ENCODE data around the gene OR4M1. TPM values are rescaled to one million over a fixed set of nuclear protein-coding genes. Genes with fewer than 3 reads are reported as not detected.
"Not testable (repeated sequence)": the region's sequence is repeated elsewhere in the genome, so short reads cannot be mapped to it uniquely, and the experiment has no call there.

Gene OR4M1
- total and polyA plus RNA-seq, 2 donors, result not detected

DNA sequence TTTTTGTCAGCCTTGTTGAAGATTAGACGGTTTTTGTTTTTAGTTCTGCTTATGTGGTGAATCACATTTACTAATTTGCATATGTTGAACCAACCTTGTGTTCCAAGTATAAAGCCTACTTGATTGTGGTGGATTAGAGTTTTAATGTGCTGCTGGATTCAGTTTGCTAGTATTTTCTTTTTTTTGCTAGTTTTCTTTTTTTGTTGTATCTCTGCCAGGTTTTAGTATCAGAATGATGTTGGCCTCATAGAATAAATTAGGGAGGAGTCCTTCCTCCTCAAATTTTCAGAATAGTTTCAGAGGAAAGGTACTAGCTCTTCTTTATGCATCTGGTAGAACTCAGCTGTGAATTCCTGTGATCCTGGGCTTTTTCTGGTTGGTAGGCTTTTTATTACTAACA is 30.2 kb downstream of the OR4M1 start, which contains the start of gene OR4N2:
OR4N2 (plus strand) TSS at position 301 of the 400 bp plus-strand sequence. CDS start 23,679 bp downstream, outside the sequence.
- peaks cover 0 to 15% of the 10 kb centered on the region in 2 donors for H3K9me3 ChIP-seq (ENCODE audit: control insufficient read depth in 2 of 2, insufficient read depth in 1 of 2, low read length in 1 of 2)
- 90% methylated on average over 1 of the region's 1 CpG for WGBS
- not testable (repeated sequence) for H3K36me3 ChIP-seq (ENCODE audit: control insufficient read depth in 2 of 2, insufficient read depth in 2 of 2, low read length in 1 of 2); H3K4me1 ChIP-seq (ENCODE audit: control insufficient read depth in 2 of 2, insufficient read depth in 2 of 2, low read length in 2 of 2); H3K27ac ChIP-seq (ENCODE audit: low read depth in 1 of 2, low read length in 1 of 2); H3K27me3 ChIP-seq (ENCODE audit: control insufficient read depth in 2 of 2, insufficient read depth in 1 of 2, low read length in 1 of 2); H3K4me3 ChIP-seq (ENCODE audit: low read length in 2 of 2); DNase-seq (ENCODE audit: low read depth in 6 of 9, low spot score in 9 of 9)

DNA sequence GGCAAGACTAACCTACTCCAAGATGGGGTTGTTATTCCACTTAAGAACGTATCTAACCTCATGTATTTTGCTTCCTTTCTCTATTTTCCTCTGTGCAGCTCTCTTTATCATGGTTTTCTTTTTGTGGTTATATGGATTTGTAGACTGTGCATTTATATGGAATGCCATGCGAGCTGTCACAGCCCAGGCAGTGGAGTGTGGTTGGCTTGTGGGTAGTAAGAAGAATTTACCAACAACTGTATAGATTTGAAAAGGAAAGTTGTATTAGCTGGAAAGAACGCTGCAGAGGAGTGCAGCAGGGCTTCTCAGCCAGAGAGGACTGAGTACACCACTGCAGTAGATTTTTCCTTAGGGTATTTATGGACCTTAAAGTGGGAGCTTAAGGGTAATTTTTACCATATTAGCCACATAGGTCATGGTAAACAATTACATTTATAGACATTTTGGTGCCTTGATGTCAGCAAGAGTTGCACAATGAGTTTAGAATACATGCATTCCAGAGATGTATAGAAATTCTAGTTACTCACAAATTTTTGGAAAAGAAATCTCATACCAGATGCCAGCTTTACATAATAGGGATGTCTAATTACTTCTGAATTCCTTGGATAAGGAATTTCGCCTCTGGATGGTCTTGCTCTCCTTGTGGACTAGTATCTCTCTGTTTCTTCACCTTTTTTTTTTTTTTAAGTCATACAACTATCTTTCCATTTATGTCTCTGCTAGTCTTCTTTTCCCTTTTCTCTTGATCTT is 40.0 kb downstream of the OR4M1 start:
- H3K9me3 ChIP-seq (ENCODE audit: control insufficient read depth in 2 of 2, insufficient read depth in 1 of 2, low read length in 1 of 2); DNase-seq (ENCODE audit: low read depth in 6 of 9, low spot score in 9 of 9): not testable (repeated sequence)
- 69% methylated on average over 4 of the region's 4 CpGs for WGBS

DNA sequence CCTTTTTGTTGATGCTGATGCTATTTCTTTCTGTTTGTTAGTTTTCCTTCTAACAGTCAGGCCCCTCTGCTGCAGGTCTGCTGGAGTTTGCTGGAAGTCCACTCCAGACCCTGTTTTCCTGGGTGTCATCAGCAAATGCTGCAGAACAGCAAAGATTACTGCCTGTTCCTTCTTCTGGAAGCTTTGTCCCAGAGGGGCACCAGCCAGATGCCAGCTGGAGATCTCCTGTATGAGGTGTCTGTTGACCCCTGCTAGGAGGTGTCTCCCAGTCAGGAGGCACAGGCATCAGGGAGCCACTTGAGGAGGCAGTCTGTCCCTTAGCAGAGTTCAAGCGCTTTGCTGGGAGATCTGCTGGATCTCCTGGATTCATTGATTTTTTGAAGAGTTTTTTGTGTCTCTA is 46.6 kb downstream of the OR4M1 start:
- H3K27me3 ChIP-seq (ENCODE audit: control insufficient read depth in 2 of 2, insufficient read depth in 1 of 2, low read length in 1 of 2); H3K27ac ChIP-seq (ENCODE audit: low read depth in 1 of 2, low read length in 1 of 2); H3K4me1 ChIP-seq (ENCODE audit: control insufficient read depth in 2 of 2, insufficient read depth in 2 of 2, low read length in 2 of 2); H3K4me3 ChIP-seq (ENCODE audit: low read length in 2 of 2); DNase-seq (ENCODE audit: low read depth in 6 of 9, low spot score in 9 of 9); H3K9me3 ChIP-seq (ENCODE audit: control insufficient read depth in 2 of 2, insufficient read depth in 1 of 2, low read length in 1 of 2); H3K36me3 ChIP-seq (ENCODE audit: control insufficient read depth in 2 of 2, insufficient read depth in 2 of 2, low read length in 1 of 2): not testable (repeated sequence)
- WGBS, result 41% methylated on average over 1 of the region's 1 CpG

More for the DNA sequence above, 40.0 kb downstream of the OR4M1 start:
- not testable (repeated sequence) for H3K27me3 ChIP-seq (ENCODE audit: control insufficient read depth in 2 of 2, insufficient read depth in 1 of 2, low read length in 1 of 2); H3K4me3 ChIP-seq (ENCODE audit: low read length in 2 of 2); H3K27ac ChIP-seq (ENCODE audit: low read depth in 1 of 2, low read length in 1 of 2); H3K36me3 ChIP-seq (ENCODE audit: control insufficient read depth in 2 of 2, insufficient read depth in 2 of 2, low read length in 1 of 2); H3K4me1 ChIP-seq (ENCODE audit: control insufficient read depth in 2 of 2, insufficient read depth in 2 of 2, low read length in 2 of 2)

DNA sequence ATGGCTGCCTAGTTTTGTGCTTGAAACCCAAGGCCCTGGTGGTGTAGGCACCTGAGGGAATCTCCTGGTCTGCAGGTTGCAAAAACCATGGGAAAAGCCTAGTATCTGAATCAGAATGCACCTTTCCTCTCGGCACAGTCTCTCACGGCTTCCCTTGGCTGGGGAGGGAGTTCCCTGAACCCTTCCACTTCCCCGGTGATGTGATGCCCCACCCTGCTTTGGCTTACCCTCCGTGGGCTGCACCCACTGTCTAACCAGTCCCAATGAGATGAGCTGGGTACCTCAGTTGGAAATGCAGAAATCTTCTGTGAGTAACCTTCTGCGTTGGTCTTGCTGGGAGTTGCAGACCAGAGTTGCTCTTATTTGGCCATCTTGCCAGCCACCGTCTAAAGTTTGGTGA is 47.7 kb downstream of the OR4M1 start:
- not testable (repeated sequence) for H3K4me1 ChIP-seq (ENCODE audit: control insufficient read depth in 2 of 2, insufficient read depth in 2 of 2, low read length in 2 of 2); H3K27ac ChIP-seq (ENCODE audit: low read depth in 1 of 2, low read length in 1 of 2); H3K27me3 ChIP-seq (ENCODE audit: control insufficient read depth in 2 of 2, insufficient read depth in 1 of 2, low read length in 1 of 2); H3K9me3 ChIP-seq (ENCODE audit: control insufficient read depth in 2 of 2, insufficient read depth in 1 of 2, low read length in 1 of 2); H3K4me3 ChIP-seq (ENCODE audit: low read length in 2 of 2); DNase-seq (ENCODE audit: low read depth in 6 of 9, low spot score in 9 of 9); H3K36me3 ChIP-seq (ENCODE audit: control insufficient read depth in 2 of 2, insufficient read depth in 2 of 2, low read length in 1 of 2)
- WGBS, result 72% methylated on average over 6 of the region's 6 CpGs

DNA sequence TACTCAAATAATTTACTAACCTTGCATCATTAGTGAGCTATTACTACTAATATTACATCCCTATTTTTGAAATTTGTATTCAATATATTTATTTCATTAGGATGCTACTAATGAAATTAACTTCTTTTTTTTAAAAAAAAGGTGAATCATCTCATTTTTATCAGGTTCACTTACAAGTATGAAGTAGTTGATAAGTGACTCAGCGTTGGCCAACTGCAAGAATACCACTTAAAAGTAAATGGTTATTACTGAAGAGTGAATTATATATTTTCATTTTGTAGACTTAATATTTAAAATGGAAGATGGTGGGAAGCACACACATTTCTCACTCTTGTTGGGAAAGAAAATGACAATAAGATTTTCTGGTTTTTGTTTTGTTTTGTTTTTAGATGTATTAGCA is 49.9 kb downstream of the OR4M1 start:
- no peak for DNase-seq (ENCODE audit: low read depth in 6 of 9, low spot score in 9 of 9)
- H3K4me1 ChIP-seq (ENCODE audit: control insufficient read depth in 2 of 2, insufficient read depth in 2 of 2, low read length in 2 of 2), result no peaks in the 10 kb centered on the region
- no peak overlapping the region for H3K27ac ChIP-seq (ENCODE audit: low read depth in 1 of 2, low read length in 1 of 2)
- 64% methylated on average over 1 of the region's 1 CpG for WGBS
- H3K4me3 ChIP-seq (ENCODE audit: low read length in 2 of 2), result no peak overlapping the region
- H3K9me3 ChIP-seq (ENCODE audit: control insufficient read depth in 2 of 2, insufficient read depth in 1 of 2, low read length in 1 of 2), result peaks cover 0 to 4% of the 10 kb centered on the region in 2 donors
- no peaks in the 10 kb centered on the region for H3K36me3 ChIP-seq (ENCODE audit: control insufficient read depth in 2 of 2, insufficient read depth in 2 of 2, low read length in 1 of 2)
- H3K27me3 ChIP-seq (ENCODE audit: control insufficient read depth in 2 of 2, insufficient read depth in 1 of 2, low read length in 1 of 2), result no peaks in the 10 kb centered on the region

DNA sequence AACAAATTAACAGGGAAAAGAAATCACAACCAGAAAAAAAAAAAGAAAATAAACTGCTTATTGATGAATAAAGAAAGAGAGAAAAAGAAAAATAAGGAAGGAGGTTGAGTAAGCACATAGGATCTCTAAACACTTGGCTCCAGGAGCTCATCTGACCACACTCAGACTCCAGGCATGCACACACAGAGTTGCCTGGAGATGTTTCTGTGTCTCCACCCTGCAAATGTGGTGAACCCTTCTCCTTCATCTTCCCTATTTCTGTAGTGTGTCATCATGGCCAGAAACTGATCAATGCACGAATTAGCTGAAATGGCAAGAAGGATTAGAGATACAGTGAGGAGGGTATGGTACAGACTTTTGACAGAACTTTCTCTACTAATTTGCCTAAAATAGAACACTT is 50.5 kb downstream of the OR4M1 start:
- peaks cover 0 to 4% of the 10 kb centered on the region in 2 donors for H3K9me3 ChIP-seq (ENCODE audit: control insufficient read depth in 2 of 2, insufficient read depth in 1 of 2, low read length in 1 of 2)
- no peak for DNase-seq (ENCODE audit: low read depth in 6 of 9, low spot score in 9 of 9)
- H3K4me1 ChIP-seq (ENCODE audit: control insufficient read depth in 2 of 2, insufficient read depth in 2 of 2, low read length in 2 of 2), result no peaks in the 10 kb centered on the region
- WGBS, result 42% methylated on average over 1 of the region's 1 CpG
- H3K27me3 ChIP-seq (ENCODE audit: control insufficient read depth in 2 of 2, insufficient read depth in 1 of 2, low read length in 1 of 2), result no peaks in the 10 kb centered on the region
- H3K27ac ChIP-seq (ENCODE audit: low read depth in 1 of 2, low read length in 1 of 2), result no peak overlapping the region
- no peaks in the 10 kb centered on the region for H3K36me3 ChIP-seq (ENCODE audit: control insufficient read depth in 2 of 2, insufficient read depth in 2 of 2, low read length in 1 of 2)
- no peak overlapping the region for H3K4me3 ChIP-seq (ENCODE audit: low read length in 2 of 2)

DNA sequence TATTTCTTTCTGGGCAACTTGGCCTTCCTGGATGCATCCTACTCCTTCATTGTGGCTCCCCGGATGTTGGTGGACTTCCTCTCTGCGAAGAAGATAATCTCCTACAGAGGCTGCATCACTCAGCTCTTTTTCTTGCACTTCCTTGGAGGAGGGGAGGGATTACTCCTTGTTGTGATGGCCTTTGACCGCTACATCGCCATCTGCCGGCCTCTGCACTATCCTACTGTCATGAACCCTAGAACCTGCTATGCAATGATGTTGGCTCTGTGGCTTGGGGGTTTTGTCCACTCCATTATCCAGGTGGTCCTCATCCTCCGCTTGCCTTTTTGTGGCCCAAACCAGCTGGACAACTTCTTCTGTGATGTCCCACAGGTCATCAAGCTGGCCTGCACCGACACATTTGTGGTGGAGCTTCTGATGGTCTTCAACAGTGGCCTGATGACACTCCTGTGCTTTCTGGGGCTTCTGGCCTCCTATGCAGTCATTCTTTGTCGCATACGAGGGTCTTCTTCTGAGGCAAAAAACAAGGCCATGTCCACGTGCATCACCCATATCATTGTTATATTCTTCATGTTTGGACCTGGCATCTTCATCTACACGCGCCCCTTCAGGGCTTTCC is 54.4 kb downstream of the OR4M1 start:
- not testable (repeated sequence) for H3K27me3 ChIP-seq (ENCODE audit: control insufficient read depth in 2 of 2, insufficient read depth in 1 of 2, low read length in 1 of 2); H3K27ac ChIP-seq (ENCODE audit: low read depth in 1 of 2, low read length in 1 of 2); H3K36me3 ChIP-seq (ENCODE audit: control insufficient read depth in 2 of 2, insufficient read depth in 2 of 2, low read length in 1 of 2); H3K9me3 ChIP-seq (ENCODE audit: control insufficient read depth in 2 of 2, insufficient read depth in 1 of 2, low read length in 1 of 2); H3K4me3 ChIP-seq (ENCODE audit: low read length in 2 of 2); DNase-seq (ENCODE audit: low read depth in 6 of 9, low spot score in 9 of 9); H3K4me1 ChIP-seq (ENCODE audit: control insufficient read depth in 2 of 2, insufficient read depth in 2 of 2, low read length in 2 of 2)
- WGBS, result 63% methylated on average over 12 of the region's 12 CpGs

DNA sequence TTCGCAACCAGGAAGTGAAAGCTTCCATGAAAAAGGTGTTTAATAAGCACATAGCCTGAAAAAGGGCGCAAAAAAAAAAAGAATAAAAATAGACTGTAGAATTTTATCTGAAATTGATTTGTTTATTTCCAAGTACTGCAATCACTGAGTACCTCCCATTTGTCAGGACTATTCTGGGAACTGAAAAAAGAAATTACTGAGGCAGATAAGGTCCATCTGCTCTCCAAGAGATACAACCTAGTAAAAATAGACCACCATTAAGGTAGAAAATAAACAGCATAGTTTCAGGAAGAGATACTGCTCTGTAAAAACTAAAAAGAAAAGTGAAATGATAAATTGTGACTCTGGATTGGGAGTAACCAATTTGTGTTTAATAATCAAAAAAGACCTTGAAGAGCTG is 55.0 kb downstream of the OR4M1 start:
- no peaks in the 10 kb centered on the region for H3K27me3 ChIP-seq (ENCODE audit: control insufficient read depth in 2 of 2, insufficient read depth in 1 of 2, low read length in 1 of 2)
- H3K27ac ChIP-seq (ENCODE audit: low read depth in 1 of 2, low read length in 1 of 2), result no peak overlapping the region
- WGBS, result 86% methylated on average over 2 of the region's 2 CpGs
- H3K4me1 ChIP-seq (ENCODE audit: control insufficient read depth in 2 of 2, insufficient read depth in 2 of 2, low read length in 2 of 2), result no peaks in the 10 kb centered on the region
- no peak overlapping the region for H3K4me3 ChIP-seq (ENCODE audit: low read length in 2 of 2)
- no peak for DNase-seq (ENCODE audit: low read depth in 6 of 9, low spot score in 9 of 9)
- no peaks in the 10 kb centered on the region for H3K9me3 ChIP-seq (ENCODE audit: control insufficient read depth in 2 of 2, insufficient read depth in 1 of 2, low read length in 1 of 2)
- no peaks in the 10 kb centered on the region for H3K36me3 ChIP-seq (ENCODE audit: control insufficient read depth in 2 of 2, insufficient read depth in 2 of 2, low read length in 1 of 2)

All from thymus (tissue), 11 donors.